GM12878 (cell line): ENCODE data around the gene FCER2. TPM values are rescaled to one million over a fixed set of nuclear protein-coding genes. Genes with fewer than 3 reads are reported as not detected.

Experiments
- ATF7 ChIP-seq: fragments of 450-650 bp; IDR thresholded peaks from 2 replicates; pipeline ENCODE4 v1.6.1; 2016; ENCODE audit warnings: low read depth, mild to moderate bottlenecking
- BACH1 ChIP-seq: fragments of 450-650 bp; IDR thresholded peaks from 2 replicates; pipeline ENCODE4 v1.6.1; 2017; ENCODE audit warnings: mild to moderate bottlenecking, borderline replicate concordance
- BCL3 ChIP-seq: IDR thresholded peaks from 2 replicates; pipeline ENCODE4 v1.6.1; 2011; ENCODE audit warnings: borderline replicate concordance, low read depth, mild to moderate bottlenecking, moderate library complexity, low read length; ENCODE audit not compliant: insufficient read depth, poor library complexity, severe bottlenecking
- CREB1 ChIP-seq: IDR thresholded peaks from 2 replicates; pipeline ENCODE4 v1.6.1; 2012; ENCODE audit warnings: low read depth, mild to moderate bottlenecking, inconsistent platforms
- E2F4 ChIP-seq: IDR thresholded peaks from 2 replicates; pipeline ENCODE4 v1.6.1; 2012; ENCODE audit warnings: low read depth, low read length, improper control_type of control experiment
- EZH2 ChIP-seq: IDR thresholded peaks from 2 replicates; pipeline ENCODE4 v1.6.1; 2012; ENCODE audit warnings: low read depth, mild to moderate bottlenecking, control low read depth, inconsistent platforms, low read length, borderline replicate concordance; ENCODE audit not compliant: control insufficient read depth
- FOXM1 ChIP-seq: IDR thresholded peaks from 2 replicates; pipeline ENCODE4 v1.6.1; 2012; ENCODE audit warnings: low read depth, mild to moderate bottlenecking, inconsistent platforms, low read length, moderate library complexity
- HDGF ChIP-seq: fragments of 450-650 bp; IDR thresholded peaks from 2 replicates; pipeline ENCODE4 v1.6.1; 2016; ENCODE audit warnings: antibody characterized with exemption
- IKZF2 ChIP-seq, 2 experiments: fragments of 450-650 bp; IDR thresholded peaks; 2 replicates each; pipeline ENCODE4 v1.6.1; 2017; ENCODE audit warnings: mild to moderate bottlenecking in 2 of 2, moderate library complexity in 2 of 2
- MTA3 ChIP-seq: IDR thresholded peaks from 2 replicates; pipeline ENCODE4 v1.6.1; 2012; ENCODE audit warnings: low read length, inconsistent platforms, borderline replicate concordance
- POU2F2 ChIP-seq: IDR thresholded peaks from 3 replicates; pipeline ENCODE4 v1.6.1; 2011; ENCODE audit warnings: low read depth, mild to moderate bottlenecking, low read length, borderline replicate concordance
- RUNX3 ChIP-seq: IDR thresholded peaks from 2 replicates; pipeline ENCODE4 v1.6.1; 2012; ENCODE audit warnings: low read length, inconsistent platforms
- SIN3A ChIP-seq: IDR thresholded peaks from 2 replicates; pipeline ENCODE4 v1.6.1; 2012; ENCODE audit warnings: low read depth, low read length, improper control_type of control experiment
- SMAD1 ChIP-seq: fragments of 450-650 bp; IDR thresholded peaks from 2 replicates; pipeline ENCODE4 v1.6.1; 2018; ENCODE audit warnings: mild to moderate bottlenecking, low read depth; ENCODE audit not compliant: partially characterized antibody
- SMARCA5 ChIP-seq: fragments of 450-650 bp; IDR thresholded peaks from 2 replicates; pipeline ENCODE4 v1.6.1; 2017; ENCODE audit warnings: mild to moderate bottlenecking
- TARDBP ChIP-seq: IDR thresholded peaks from 2 replicates; pipeline ENCODE4 v1.6.1; 2016; ENCODE audit warnings: borderline replicate concordance
- TCF12 ChIP-seq: IDR thresholded peaks from 2 replicates; pipeline ENCODE4 v1.6.1; 2011; ENCODE audit warnings: low read depth, mild to moderate bottlenecking, low read length
- TCF3 ChIP-seq: IDR thresholded peaks from 2 replicates; pipeline ENCODE4 v1.6.1; 2012; ENCODE audit warnings: low read depth, mild to moderate bottlenecking, low read length, borderline replicate concordance; ENCODE audit not compliant: insufficient read depth
- USF1 ChIP-seq: IDR thresholded peaks from 2 replicates; pipeline ENCODE4 v1.6.1; 2011; ENCODE audit warnings: borderline replicate concordance, low read depth, mild to moderate bottlenecking, moderate library complexity, mixed read lengths, low read length; ENCODE audit not compliant: insufficient read depth; ENCODE audit errors: extremely low read length
- YY1 ChIP-seq: IDR thresholded peaks from 2 replicates; pipeline ENCODE4 v1.6.1; 2011; ENCODE audit warnings: low read depth, mild to moderate bottlenecking, low read length
- ZNF592 ChIP-seq: fragments of 450-650 bp; IDR thresholded peaks from 2 replicates; pipeline ENCODE4 v1.6.1; 2017; ENCODE audit warnings: mild to moderate bottlenecking, moderate library complexity
- ZNF622 ChIP-seq: fragments of 450-650 bp; IDR thresholded peaks from 2 replicates; pipeline ENCODE4 v1.6.1; 2017; ENCODE audit warnings: mild to moderate bottlenecking, inconsistent platforms
- polyA plus RNA-seq, 11 experiments: library from polyadenylated mRNA; depleted of rRNA in 4 of 11; unstranded in 6 of 11; stranded (reverse) in 5 of 11; fragments of >200 nt; fragmentation: Nextera tagmentation in 4 of 11; fragmentation: Illumina TruSeq in 1 of 11; extraction: Ambion mirVana in 4 of 11; extraction: Trizol in 1 of 11; gene quantifications; 1 replicate in 1 of 11; 2 replicates in 10 of 11; pipeline versions ENCODE4 v1.2.1 to v1.2.3, GENCODE V29; 2011 to 2016; ENCODE audit warnings: inconsistent platforms in 2 of 11, missing spikeins in 2 of 11, low read depth in 1 of 11
- total RNA-seq, 4 experiments: library from RNA; depleted of rRNA in 3 of 4; stranded (reverse); fragments of >200 nt in 3 of 4; fragmentation: Illumina TruSeq in 1 of 4; extraction: Trizol in 1 of 4; gene quantifications; 2 replicates each; pipeline versions ENCODE4 v1.2.1 to v1.2.3, GENCODE V29; 2013 to 2021

FCER2 gene
- total and polyA plus RNA-seq, 10 of the 15 experiments (the other 5 are each of a cell fraction or from before 2014, with no cell fraction given): 44.0 to 424 (median 241) TPM

GRCh38 chr19:7681340-7682174 lies 20.4 kb downstream of the FCER2 start (continued):
- no peak for TF ChIP-seq HDGF
- TF ChIP-seq POU2F2: 0 out of 3 replicates have a peak, but pooled peaks have one; percentile 32
- no peak for TF ChIP-seq SMAD1
- no peak for TF ChIP-seq FOXM1
- TF ChIP-seq TCF3: no peak
- no peak for TF ChIP-seq USF1
- TF ChIP-seq CREB1: 0 out of 2 replicates have a peak, but pooled peaks have one; percentile 33
- TF ChIP-seq BCL3: peak; percentile 5
- no peak for TF ChIP-seq ZNF592
- peak in 1 of 2 experiments; percentile 41; a peak in 1 of 4 replicates for TF ChIP-seq IKZF2 (IDR thresholded peaks at IDR 0.05)
- TF ChIP-seq TARDBP: 0 out of 2 replicates have a peak, but pooled peaks have one; percentile 41
- TF ChIP-seq SMARCA5: peak; percentile 37; the same call in 1 of the 2 replicates
- TF ChIP-seq YY1: peak; percentile 73; the same call in 1 of the 2 replicates
- peak; percentile 23; the same call in 1 of the 2 replicates for TF ChIP-seq ATF7
- TF ChIP-seq EZH2: no peak
- TF ChIP-seq RUNX3: peak; percentile 53; the same call in 1 of the 2 replicates
- 0 out of 2 replicates have a peak, but pooled peaks have one; percentile 18 for TF ChIP-seq E2F4
- no peak for TF ChIP-seq ZNF622
- TF ChIP-seq SIN3A: no peak
- TF ChIP-seq BACH1: no peak
- peak; percentile 66 for TF ChIP-seq TCF12
- peak; percentile 47; the same call in 1 of the 2 replicates for TF ChIP-seq MTA3
